Naive thymus-derived CD4-positive, alpha-beta T cell (primary cell): Measurements from ENCODE around the gene MBNL2. TPM values are rescaled to one million over a fixed set of nuclear protein-coding genes. Genes with fewer than 3 reads are reported as not detected.
"Not testable (repeated sequence)": the region's sequence is repeated elsewhere in the genome, so short reads cannot be mapped to it uniquely, and the experiment has no call there.

Experiments
- ATAC-seq: fragments of 150-1000 bp; cut with Tn5 transposase; 2 replicates; pipeline ENCODE4 v1.10.0; 2021; ENCODE audit warnings: mild to moderate bottlenecking, moderate library complexity
- CTCF ChIA-PET: fragments of 350-600 bp; sonication (Branson Sonifier 250); formaldehyde crosslinking; loops from one replicate; lab custom pipeline; 2021; ENCODE audit warnings: antibody characterized with exemption; lab: Charles Lee
- POLR2A ChIA-PET: fragments of 350-600 bp; sonication (Branson Sonifier 250); formaldehyde crosslinking; loops from one replicate; lab custom pipeline; 2021; ENCODE audit warnings: antibody characterized with exemption, inconsistent platforms; lab: Charles Lee
- DNase-seq, 9 donors: peaks; one replicate each; pipeline versions ENCODE4 v3.0.0 to v3.0.0-alpha.2; 2020 to 2022; ENCODE audit warnings: mixed read lengths in 1 of 9
- H3K27ac ChIP-seq: one replicate; pipeline ENCODE4 v1.7.0; 2013; ENCODE audit warnings: mild to moderate bottlenecking, low read depth, low read length, moderate library complexity
- H3K27me3 ChIP-seq, 2 donors: one replicate each; pipeline ENCODE4 v1.7.0; 2013; ENCODE audit warnings: low read length in 2 of 2, mild to moderate bottlenecking in 2 of 2, moderate library complexity in 2 of 2; ENCODE audit not compliant: control insufficient read depth in 2 of 2, insufficient read depth in 2 of 2
- H3K36me3 ChIP-seq, 3 experiments: 1 replicate in 2 of 3; 2 replicates in 1 of 3; pipeline ENCODE4 v1.7.0; 2013; ENCODE audit warnings: low read length in 3 of 3, mild to moderate bottlenecking in 3 of 3, moderate library complexity in 1 of 3; ENCODE audit not compliant: insufficient read depth in 3 of 3, control insufficient read depth in 2 of 3
- H3K4me1 ChIP-seq, 2 donors: one replicate each; pipeline ENCODE4 v1.7.0; 2013; ENCODE audit warnings: low read length in 2 of 2, mild to moderate bottlenecking in 2 of 2, moderate library complexity in 1 of 2; ENCODE audit not compliant: control insufficient read depth in 2 of 2, insufficient read depth in 2 of 2
- H3K4me3 ChIP-seq: 2 replicates; pipeline ENCODE4 v1.7.0; 2013; ENCODE audit warnings: mild to moderate bottlenecking, low read length
- H3K9me3 ChIP-seq, 3 experiments: 1 replicate in 2 of 3; 2 replicates in 1 of 3; pipeline ENCODE4 v1.7.0; 2013; ENCODE audit warnings: low read length in 3 of 3; ENCODE audit not compliant: control insufficient read depth in 2 of 3
- H3K27ac Mint-ChIP-seq, 9 donors: one replicate each; pipeline ENCODE4 v1.8.0; 2020 to 2022; ENCODE audit warnings: mixed read lengths in 9 of 9, mild to moderate bottlenecking in 8 of 9, moderate library complexity in 5 of 9, inconsistent platforms in 2 of 9
- H3K27me3 Mint-ChIP-seq, 5 donors: one replicate each; pipeline ENCODE4 v1.8.0; 2021 to 2022; ENCODE audit warnings: mixed read lengths in 5 of 5, mild to moderate bottlenecking in 1 of 5
- H3K36me3 Mint-ChIP-seq, 5 donors: one replicate each; pipeline ENCODE4 v1.8.0; 2020 to 2022; ENCODE audit warnings: mixed read lengths in 5 of 5, mild to moderate bottlenecking in 3 of 5, inconsistent platforms in 1 of 5
- H3K4me1 Mint-ChIP-seq, 7 donors: one replicate each; pipeline ENCODE4 v1.8.0; 2020 to 2022; ENCODE audit warnings: mixed read lengths in 7 of 7, mild to moderate bottlenecking in 3 of 7, inconsistent platforms in 1 of 7
- H3K4me3 Mint-ChIP-seq, 10 donors: one replicate each; pipeline ENCODE4 v1.8.0; 2020 to 2022; ENCODE audit warnings: mild to moderate bottlenecking in 10 of 10, mixed read lengths in 10 of 10, moderate library complexity in 6 of 10, inconsistent platforms in 2 of 10
- H3K9me3 Mint-ChIP-seq, 11 donors: one replicate each; pipeline ENCODE4 v1.8.0; 2020 to 2022; ENCODE audit warnings: mixed read lengths in 11 of 11, mild to moderate bottlenecking in 4 of 11, inconsistent platforms in 1 of 11, moderate library complexity in 1 of 11
- intact Hi-C, 2 donors: fragments of 100-400 bp; cut with micrococcal nuclease; formaldehyde crosslinking; loops; one replicate each; pipeline ENCODE4 v1.15.1; 2023
- polyA plus RNA-seq, 2 donors: library from polyadenylated mRNA; unstranded; fragments of 300-500 nt; fragmentation: Illumina TruSeq; gene quantifications; one replicate each; pipeline ENCODE4 v1.2.3, GENCODE V29; 2021
- total RNA-seq, 6 experiments: library from RNA in 5 of 6; stranded (reverse) in 5 of 6; gene quantifications; 1 replicate in 5 of 6; 2 replicates in 1 of 6; pipeline ENCODE4 v1.2.3 and lab custom pipeline; 2021 to 2026

Gene MBNL2
- total and polyA plus RNA-seq, 7 experiments from 2014 or later = 13.4 to 28.6 (median 23.3) TPM

DNA sequence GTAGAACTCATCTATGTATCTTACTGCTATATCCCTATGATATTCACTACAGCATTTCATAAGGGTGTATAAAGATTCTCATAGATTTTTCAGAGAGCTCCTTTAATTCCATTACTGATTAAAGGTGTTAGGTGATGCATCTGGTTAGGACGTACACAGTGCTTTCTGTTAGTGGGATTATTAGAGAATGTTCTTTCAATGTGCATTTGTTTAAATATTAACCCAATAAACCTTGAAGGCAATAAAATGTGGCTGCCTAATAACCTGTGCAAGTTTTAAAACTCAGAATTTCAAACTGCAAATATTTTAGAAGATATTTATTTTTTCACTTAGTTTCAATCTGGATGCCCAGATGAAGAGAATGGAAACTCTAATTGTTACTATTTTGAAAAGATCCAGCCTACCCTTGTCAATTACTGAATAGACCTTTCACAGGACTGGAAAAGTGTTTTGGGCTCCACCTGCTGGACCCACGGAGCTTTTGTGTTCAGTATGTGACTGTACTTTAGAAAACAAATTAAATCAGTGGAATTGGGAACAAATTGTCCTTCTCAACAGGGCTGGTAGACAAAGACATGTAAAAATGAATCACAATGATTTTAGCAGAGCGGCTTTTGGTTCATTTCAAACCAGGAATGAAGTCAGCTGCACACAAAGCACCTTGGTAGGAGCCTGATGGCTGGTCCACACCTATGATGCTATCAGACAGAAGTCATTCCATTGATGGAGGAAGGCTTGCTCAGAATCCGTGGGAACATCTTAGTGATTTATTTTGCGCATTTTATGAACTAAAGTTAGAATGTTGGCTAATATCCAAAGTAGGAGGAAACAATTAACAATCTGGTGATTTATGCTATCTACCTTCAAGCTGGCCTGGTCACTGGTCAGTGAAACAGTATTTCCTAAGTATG, 122.4 kb downstream of the MBNL2 start:
- no peak overlapping the region for H3K27ac Mint-ChIP-seq
- Histone ChIP-seq H3K4me3 (no peak overlapping the region), H3K27me3 (no peaks in the 10 kb centered on the region), H3K9me3 (no peaks in the 10 kb centered on the region), H3K4me1 (no peaks in the 10 kb centered on the region), H3K27ac (no peak overlapping the region), H3K36me3 (peaks cover 0 to 41% (median 4%) of the 10 kb centered on the region in 3 experiments)
- ChIA-PET CTCF (interaction anchor here (0.8 to 2.1 kb wide), 8 partner anchors 13 to 237 kb away, joined by 3 to 22 read pairs (median 3); no protein-coding TSS in a partner anchor), POLR2A (no interaction called here)
- no peaks in the 10 kb centered on the region for H3K27me3 Mint-ChIP-seq
- no peak overlapping the region for H3K4me3 Mint-ChIP-seq
- peak in 6 of 9 donors; percentile 22 to 53 (median 39) for DNase-seq
- H3K4me1 Mint-ChIP-seq = peaks cover 0 to 4% (median 0%) of the 10 kb centered on the region in 7 donors
- peak; percentile 54 for ATAC-seq
- no peaks in the 10 kb centered on the region for H3K9me3 Mint-ChIP-seq
- H3K36me3 Mint-ChIP-seq = peaks cover 2 to 39% (median 18%) of the 10 kb centered on the region in 5 donors
- intact Hi-C loops = loop anchor here (1.0 to 5.0 kb wide), 4 partner anchors 15 to 327 kb away; partner anchors contain the start of gene MBNL2 (in 2 of the 2)

DNA sequence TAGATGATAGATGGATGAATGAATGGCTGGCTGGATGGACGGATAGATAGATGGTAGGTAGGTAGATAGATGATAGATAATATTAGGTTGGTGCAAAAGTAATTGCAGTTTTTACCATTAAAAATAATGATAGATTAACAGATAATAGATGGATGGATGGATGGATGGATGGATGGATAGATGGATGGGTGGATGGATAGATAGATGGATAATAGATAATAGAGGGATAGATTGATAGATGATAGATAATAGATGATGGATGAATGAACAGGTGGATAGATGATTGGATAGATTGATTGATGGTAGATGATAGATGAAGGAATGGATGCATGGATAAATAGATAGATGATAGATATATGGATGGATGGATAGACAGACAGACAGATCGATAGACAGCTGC, 124.0 kb downstream of the MBNL2 start:
- H3K4me1 Mint-ChIP-seq = peaks cover 0 to 4% (median 0%) of the 10 kb centered on the region in 7 donors
- CTCF ChIA-PET = no interaction called here
- H3K4me3 ChIP-seq = no peak overlapping the region
- H3K27me3 ChIP-seq = no peaks in the 10 kb centered on the region
- no peak overlapping the region for H3K27ac Mint-ChIP-seq
- no peak for ATAC-seq
- POLR2A ChIA-PET = no interaction called here
- no peaks in the 10 kb centered on the region for H3K9me3 Mint-ChIP-seq
- H3K4me1 ChIP-seq = no peaks in the 10 kb centered on the region
- H3K4me3 Mint-ChIP-seq = no peak overlapping the region
- H3K36me3 Mint-ChIP-seq = peaks cover 7 to 54% (median 33%) of the 10 kb centered on the region in 5 donors
- H3K36me3 ChIP-seq = peaks cover 0 to 50% (median 4%) of the 10 kb centered on the region in 3 experiments
- no peak overlapping the region for H3K27ac ChIP-seq
- no peak for DNase-seq
- intact Hi-C loops = no loop called here
- no peaks in the 10 kb centered on the region for H3K9me3 ChIP-seq
- no peaks in the 10 kb centered on the region for H3K27me3 Mint-ChIP-seq

DNA sequence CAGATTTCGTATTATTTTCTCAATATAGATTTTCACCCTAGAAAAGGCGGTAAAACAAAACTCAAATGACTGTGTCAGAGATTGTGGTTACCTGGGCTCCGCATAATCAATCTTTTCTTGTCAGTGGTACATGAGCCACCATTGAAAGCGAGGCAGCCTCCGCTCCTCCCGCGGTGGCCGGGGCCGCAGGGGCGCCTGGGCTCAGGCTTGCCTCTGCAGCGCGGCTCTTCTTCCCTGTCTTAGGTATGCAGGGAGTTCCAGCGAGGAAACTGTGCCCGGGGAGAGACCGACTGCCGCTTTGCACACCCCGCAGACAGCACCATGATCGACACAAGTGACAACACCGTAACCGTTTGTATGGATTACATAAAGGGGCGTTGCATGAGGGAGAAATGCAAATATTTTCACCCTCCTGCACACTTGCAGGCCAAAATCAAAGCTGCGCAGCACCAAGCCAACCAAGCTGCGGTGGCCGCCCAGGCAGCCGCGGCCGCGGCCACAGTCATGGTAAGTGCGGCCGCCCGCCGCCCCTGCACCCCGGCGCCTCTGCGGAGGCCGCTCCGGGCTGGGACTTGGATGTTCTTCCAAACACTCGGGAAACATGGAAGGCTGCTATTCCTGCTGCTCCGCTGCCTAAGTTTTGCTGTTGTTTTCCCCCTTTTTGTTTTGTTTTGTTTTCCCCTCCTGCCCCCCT, 124.6 kb downstream of the MBNL2 start:
- Histone ChIP-seq H3K4me1 (no peaks in the 10 kb centered on the region), H3K36me3 (peaks cover 0 to 56% (median 4%) of the 10 kb centered on the region in 3 experiments), H3K4me3 (no peak overlapping the region), H3K27me3 (no peaks in the 10 kb centered on the region), H3K27ac (no peak overlapping the region), H3K9me3 (no peaks in the 10 kb centered on the region)
- POLR2A ChIA-PET = no interaction called here
- H3K4me3 Mint-ChIP-seq = no peak overlapping the region
- no peaks in the 10 kb centered on the region for H3K9me3 Mint-ChIP-seq
- CTCF ChIA-PET = interaction anchor here (1.1 kb wide), 1 partner anchor 236 kb away, joined by 4 read pairs; no protein-coding TSS in a partner anchor
- H3K27ac Mint-ChIP-seq = no peak overlapping the region
- intact Hi-C loops = no loop called here
- peaks cover 11 to 60% (median 34%) of the 10 kb centered on the region in 5 donors for H3K36me3 Mint-ChIP-seq
- DNase-seq = no peak
- no peak for ATAC-seq
- no peaks in the 10 kb centered on the region for H3K27me3 Mint-ChIP-seq
- H3K4me1 Mint-ChIP-seq = peaks cover 0 to 4% (median 0%) of the 10 kb centered on the region in 7 donors

DNA sequence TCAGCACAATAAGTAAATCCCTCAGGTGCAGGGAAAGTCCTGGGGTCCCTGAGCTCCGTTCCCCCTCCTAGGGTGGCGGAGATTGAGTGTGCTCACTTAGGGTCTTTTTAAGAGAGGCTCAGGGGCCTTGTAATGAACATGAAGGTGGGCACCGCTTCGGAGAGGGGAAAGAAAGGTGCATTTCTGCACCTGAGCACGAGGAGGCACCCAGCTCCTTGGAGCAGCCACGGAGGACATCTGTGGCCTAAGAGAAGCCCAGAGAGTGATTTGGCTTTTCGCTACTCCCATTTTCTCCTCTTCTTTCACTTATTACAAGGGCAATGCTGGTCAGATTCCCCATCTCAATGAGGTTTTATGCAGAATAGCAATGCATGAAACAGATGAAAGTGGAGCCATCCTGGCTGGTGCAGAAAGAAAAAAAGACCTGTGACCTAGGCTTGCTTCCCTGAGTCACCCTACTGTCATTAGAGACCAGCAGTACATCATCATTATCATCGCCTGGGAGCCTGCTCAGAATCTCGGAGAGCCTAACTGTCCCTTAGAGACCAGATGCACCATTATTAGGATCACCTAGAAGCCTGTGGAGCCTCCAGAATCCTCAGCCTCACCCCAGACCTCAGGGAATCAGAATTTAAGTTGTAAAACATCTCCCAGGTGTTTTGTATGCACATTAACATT, 125.3 kb downstream of the MBNL2 start:
- ATAC-seq (no peak), DNase-seq (no peak)
- Mint-ChIP-seq H3K27ac (no peak overlapping the region), H3K9me3 (no peaks in the 10 kb centered on the region), H3K27me3 (no peaks in the 10 kb centered on the region), H3K4me1 (peaks cover 0 to 4% (median 0%) of the 10 kb centered on the region in 7 donors), H3K4me3 (no peak overlapping the region), H3K36me3 (peaks cover 11 to 64% (median 34%) of the 10 kb centered on the region in 5 donors)
- Histone ChIP-seq H3K27ac (no peak overlapping the region), H3K9me3 (no peaks in the 10 kb centered on the region), H3K27me3 (no peaks in the 10 kb centered on the region), H3K4me3 (no peak overlapping the region), H3K36me3 (peaks cover 0 to 56% (median 4%) of the 10 kb centered on the region in 3 experiments), H3K4me1 (no peaks in the 10 kb centered on the region)
- ChIA-PET POLR2A (no interaction called here), CTCF (interaction anchor here (1.1 kb wide), 1 partner anchor 237 kb away, joined by 4 read pairs; no protein-coding TSS in a partner anchor)
- intact Hi-C loops = no loop called here

DNA sequence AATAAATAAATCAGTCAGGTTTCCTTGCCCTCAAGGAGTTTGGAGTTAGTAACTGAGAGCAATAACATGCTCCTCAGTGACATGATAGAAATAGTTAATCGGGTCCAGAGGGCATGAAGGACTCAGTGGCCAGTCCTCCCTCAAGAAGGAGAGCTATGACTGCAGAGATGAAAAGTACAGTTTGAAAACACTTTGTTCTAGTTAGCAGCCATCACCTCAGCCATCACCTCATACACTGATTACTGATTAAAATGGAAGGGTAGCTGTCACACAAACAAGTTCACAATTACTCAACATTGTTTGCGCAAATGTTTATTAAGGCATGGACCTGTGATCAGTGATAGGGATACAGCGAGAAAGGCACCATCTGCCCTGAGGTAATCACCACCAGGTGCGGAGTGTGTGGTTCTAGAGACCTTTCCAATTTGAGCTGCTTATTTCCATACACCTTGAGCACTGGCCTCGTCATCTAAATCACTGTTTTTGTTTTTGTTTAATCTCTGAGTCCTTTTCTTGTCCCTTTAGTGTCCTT, 126.5 kb downstream of the MBNL2 start:
- Histone ChIP-seq H3K27me3 (no peaks in the 10 kb centered on the region), H3K36me3 (peaks cover 0 to 50% (median 0%) of the 10 kb centered on the region in 3 experiments), H3K9me3 (no peaks in the 10 kb centered on the region), H3K4me1 (no peaks in the 10 kb centered on the region), H3K4me3 (no peak overlapping the region), H3K27ac (no peak overlapping the region)
- ChIA-PET CTCF (interaction anchor here (2.2 kb wide), 1 partner anchor 239 kb away, joined by 9 read pairs; no protein-coding TSS in a partner anchor), POLR2A (no interaction called here)
- H3K4me1 Mint-ChIP-seq = peaks cover 0 to 4% (median 0%) of the 10 kb centered on the region in 7 donors
- H3K9me3 Mint-ChIP-seq = no peaks in the 10 kb centered on the region
- H3K36me3 Mint-ChIP-seq = peaks cover 9 to 66% (median 34%) of the 10 kb centered on the region in 5 donors
- no peak overlapping the region for H3K4me3 Mint-ChIP-seq
- intact Hi-C loops = no loop called here
- H3K27me3 Mint-ChIP-seq = no peaks in the 10 kb centered on the region
- ATAC-seq = no peak
- H3K27ac Mint-ChIP-seq = no peak overlapping the region
- DNase-seq = no peak

DNA sequence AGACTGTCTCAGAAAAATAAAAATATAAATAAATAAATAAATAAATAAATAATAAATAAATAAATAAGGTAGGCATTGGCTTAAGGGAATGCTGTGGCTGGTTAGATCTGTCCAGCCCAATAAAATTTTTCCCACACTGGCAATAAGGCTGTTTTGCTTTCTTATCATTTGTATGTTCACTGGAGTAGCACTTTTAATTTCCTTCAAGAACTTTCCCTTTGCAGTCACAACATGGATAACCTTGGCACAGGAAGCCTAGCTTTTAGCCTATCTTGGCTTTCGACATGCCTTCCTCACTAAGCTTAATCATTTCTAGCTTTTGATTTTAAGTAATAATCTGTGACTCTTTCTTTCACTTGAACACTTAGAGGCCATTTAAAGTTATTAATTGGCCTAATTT, 129.9 kb downstream of the MBNL2 start:
- intact Hi-C loops, ATAC-seq, POLR2A ChIA-PET, H3K27me3 Mint-ChIP-seq, H3K27ac Mint-ChIP-seq, H3K9me3 ChIP-seq, H3K27ac ChIP-seq, H3K4me1 Mint-ChIP-seq, H3K27me3 ChIP-seq, H3K4me1 ChIP-seq, H3K4me3 ChIP-seq, H3K4me3 Mint-ChIP-seq, DNase-seq, H3K9me3 Mint-ChIP-seq: not testable (repeated sequence)
- peaks cover 4 to 59% (median 26%) of the 10 kb centered on the region in 5 donors for H3K36me3 Mint-ChIP-seq
- H3K36me3 ChIP-seq = peaks cover 0 to 43% (median 0%) of the 10 kb centered on the region in 3 experiments
- CTCF ChIA-PET = interaction anchor here (1.1 kb wide), 1 partner anchor 11 kb away, joined by 3 read pairs; no protein-coding TSS in a partner anchor
